ENCODE data around the gene JADE3. TPM values are rescaled to one million over a fixed set of nuclear protein-coding genes. Genes with fewer than 3 reads are reported as not detected.

Gene JADE3
- total and polyA plus RNA-seq, 12 donors, result 1.6 to 8.7 (median 6.0) TPM

DNA sequence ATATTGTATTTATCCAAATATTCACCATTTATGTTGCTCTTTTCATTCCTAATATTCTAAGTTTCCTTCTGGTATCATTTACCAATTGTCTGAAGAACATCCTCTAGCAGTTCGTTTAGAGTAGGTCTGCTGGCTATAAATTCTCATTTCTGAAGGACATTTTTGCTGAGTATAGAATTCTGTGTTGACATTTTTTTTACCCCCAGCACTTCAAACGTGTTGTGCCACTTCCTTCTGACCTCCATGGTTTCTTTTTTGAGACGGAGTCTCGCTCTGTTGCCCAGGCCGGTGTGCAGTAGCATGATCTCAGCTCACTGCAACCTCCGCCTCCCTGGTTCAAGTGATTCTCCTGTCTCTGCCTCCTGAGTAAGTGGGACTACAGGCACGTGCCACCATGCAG is 26.4 kb downstream of the JADE3 start:
- Histone ChIP-seq H3K4me3 (no peak overlapping the region), H3K9me3 (peaks cover 0 to 13% (median 0%) of the 10 kb centered on the region in 11 donors), H3K4me1 (no peaks in the 10 kb centered on the region), H3K36me3 (no peaks in the 10 kb centered on the region), H3K27ac (no peak overlapping the region), H3K27me3 (no peaks in the 10 kb centered on the region)
- no peak for TF ChIP-seq CTCF (IDR thresholded peaks at IDR 0.05)
- ATAC-seq, result no peak
- intact Hi-C loops (cut with DNase I), result no loop called here
- no peak for DNase-seq
- 91 to 98% methylated on average over 7 of the region's 7 CpGs for WGBS, 2 donors

DNA sequence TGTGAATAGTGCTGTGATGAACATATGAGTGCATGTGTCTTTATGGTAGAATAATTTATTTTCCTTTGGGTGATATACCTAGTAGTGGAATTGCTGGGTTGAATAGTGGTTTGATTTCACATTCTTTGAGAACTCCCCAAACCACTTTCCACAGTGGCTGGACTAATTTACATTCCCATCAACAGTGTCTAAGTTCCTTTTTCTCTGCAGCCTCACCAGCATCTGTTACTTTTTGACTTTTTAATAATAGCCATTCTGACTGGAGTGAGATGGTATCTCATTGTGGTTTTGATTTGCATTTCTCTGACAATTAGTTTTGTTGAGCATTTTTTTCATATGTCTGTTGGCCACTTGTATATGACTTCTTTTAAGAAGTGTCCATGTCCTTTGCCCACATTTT is 29.1 kb downstream of the JADE3 start:
- peaks cover 0 to 8% (median 0%) of the 10 kb centered on the region in 7 donors for H3K27me3 ChIP-seq
- TF ChIP-seq CTCF (IDR thresholded peaks at IDR 0.05), result no peak
- no peak overlapping the region for H3K27ac ChIP-seq
- no peak for ATAC-seq
- H3K9me3 ChIP-seq, result peaks cover 0 to 13% (median 0%) of the 10 kb centered on the region in 11 donors
- intact Hi-C loops (cut with DNase I), result no loop called here
- DNase-seq, result no peak
- H3K36me3 ChIP-seq, result no peaks in the 10 kb centered on the region
- H3K4me1 ChIP-seq, result no peaks in the 10 kb centered on the region
- H3K4me3 ChIP-seq, result no peak overlapping the region

- H3K36me3 ChIP-seq, result no peaks in the 10 kb centered on the region
- no peaks in the 10 kb centered on the region for H3K9me3 ChIP-seq
- DNase-seq (no peak), ATAC-seq (no peak)
- WGBS, 2 donors, result 40 to 57% methylated on average over 4 to 5 of the region's 5 CpGs
- peaks cover 0 to 26% (median 13%) of the 10 kb centered on the region in 9 donors for H3K4me1 ChIP-seq
- intact Hi-C loops (cut with DNase I), result no loop called here
- H3K27me3 ChIP-seq, result peaks cover 0 to 31% (median 0%) of the 10 kb centered on the region in 7 donors
- H3K27ac ChIP-seq, result no peak overlapping the region
- TF ChIP-seq CTCF (IDR thresholded peaks at IDR 0.05), result no peak
- no peak overlapping the region for H3K4me3 ChIP-seq
Observed at GRCh38 chrX:46953137-46953527, 40.9 kb downstream of the JADE3 start.

- Histone ChIP-seq H3K4me3 (no peak overlapping the region), H3K36me3 (no peaks in the 10 kb centered on the region), H3K27me3 (peaks cover 0 to 33% (median 0%) of the 10 kb centered on the region in 7 donors), H3K27ac (no peak overlapping the region), H3K4me1 (peaks cover 0 to 26% (median 13%) of the 10 kb centered on the region in 9 donors), H3K9me3 (no peaks in the 10 kb centered on the region)
- peak in 1 of 2 donors; percentile 5 for DNase-seq
- 0% methylated on average over 2 of the region's 2 CpGs for WGBS, 2 donors
- intact Hi-C loops (cut with DNase I), result no loop called here
- no peak for TF ChIP-seq CTCF (IDR thresholded peaks at IDR 0.05)
- peak in 2 of 8 donors; percentile 52 to 58 for ATAC-seq
Observed at GRCh38 chrX:46953597-46953996, 41.4 kb downstream of the JADE3 start.
